SK-N-MC (cell line): ENCODE measurements around the gene CCL27.

Source experiments
- EZH2 ChIP-seq: fragments of 200-600 bp; sonication (generic); IDR thresholded peaks from one replicate; pipeline ENCODE4 v1.6.1; 2017; ENCODE audit warnings: antibody characterized with exemption
- POLR2AphosphoS5 ChIP-seq: IDR thresholded peaks from 2 replicates; pipeline ENCODE4 v1.6.1; 2012; ENCODE audit warnings: mild to moderate bottlenecking, low read depth, low read length, borderline replicate concordance

GRCh38 chr9:34669809-34670562, 7.5 kb upstream of the CCL27 start:
- TF ChIP-seq POLR2AphosphoS5 (no peak), EZH2 (no peak)
